A673 (cell line): ENCODE measurements around the gene UTP14C. TPM values are rescaled to one million over a fixed set of nuclear protein-coding genes. Genes with fewer than 3 reads are reported as not detected.
A peak's percentile ranks its signal among the peaks of the same experiment; 100 is the strongest.

Experiments
- Bru-seq: library from RNA; stranded (reverse); fragments of 400-500 nt; gene quantifications from one replicate; lab custom pipeline; 2021; lab: Mats Ljungman, UMichigan
- BruChase-seq, 2 experiments: library from RNA; stranded (reverse); fragments of 400-500 nt; gene quantifications; one replicate each; lab custom pipeline; 2021; lab: Mats Ljungman, UMichigan
- BruUV-seq: library from RNA; stranded (reverse); fragments of 400-500 nt; replicated peaks from 2 replicates; lab custom pipeline; 2021; lab: Mats Ljungman, UMichigan
- CTCF ChIA-PET: fragments of 300-600 bp; sonication (Branson Sonifier 250); formaldehyde crosslinking; loops from one replicate; lab custom pipeline; 2022; ENCODE audit warnings: antibody characterized with exemption; lab: Charles Lee
- POLR2A ChIA-PET: fragments of 300-600 bp; sonication (Branson Sonifier 250); formaldehyde crosslinking; loops from one replicate; lab custom pipeline; 2022; ENCODE audit warnings: antibody characterized with exemption; ENCODE audit not compliant: low non-redundant PET; lab: Charles Lee
- DNase-seq: peaks from one replicate; pipeline ENCODE4 v3.0.0-alpha.2; 2015; ENCODE audit warnings: low spot score
- H3K27ac ChIP-seq: fragments of 200-600 bp; sonication (generic); 2 replicates; pipeline ENCODE4 v1.5.1; 2016; ENCODE audit warnings: mixed run types, low read depth, mild to moderate bottlenecking, mixed read lengths, antibody characterized with exemption, low read length; ENCODE audit not compliant: poor library complexity, severe bottlenecking
- H3K27me3 ChIP-seq: fragments of 200-600 bp; sonication (generic); replicated peaks from 2 replicates; pipeline ENCODE4 v1.6.1; 2017; ENCODE audit warnings: mixed run types, low read depth, mild to moderate bottlenecking, mixed read lengths, antibody characterized with exemption, low read length; ENCODE audit not compliant: insufficient read depth, poor library complexity
- H3K36me3 ChIP-seq: fragments of 200-600 bp; sonication (generic); 2 replicates; pipeline ENCODE4 v1.6.1; 2016; ENCODE audit warnings: mixed run types, mild to moderate bottlenecking, mixed read lengths, antibody characterized with exemption, low read length; ENCODE audit not compliant: insufficient read depth, poor library complexity, severe bottlenecking
- H3K4me1 ChIP-seq: fragments of 200-600 bp; sonication (generic); 2 replicates; pipeline ENCODE4 v1.6.1; 2017; ENCODE audit warnings: mixed run types, mild to moderate bottlenecking, mixed read lengths, antibody characterized with exemption, low read length; ENCODE audit not compliant: insufficient read depth, poor library complexity, severe bottlenecking
- H3K4me3 ChIP-seq: fragments of 200-600 bp; sonication (generic); 2 replicates; pipeline ENCODE4 v1.5.1; 2016; ENCODE audit warnings: low read depth, mixed run types, mild to moderate bottlenecking, mixed read lengths, low read length; ENCODE audit not compliant: poor library complexity, severe bottlenecking
- H3K9me3 ChIP-seq: fragments of 200-600 bp; sonication (generic); 2 replicates; pipeline ENCODE4 v1.6.1; 2016; ENCODE audit warnings: mixed run types, low read depth, mild to moderate bottlenecking, mixed read lengths, antibody characterized with exemption, low read length; ENCODE audit not compliant: poor library complexity, severe bottlenecking
- EZH2 ChIP-seq: fragments of 200-600 bp; sonication (generic); IDR thresholded peaks from 2 replicates; pipeline ENCODE4 v1.6.1; 2017; ENCODE audit warnings: borderline replicate concordance, low read depth, mild to moderate bottlenecking, mixed read lengths, antibody characterized with exemption, low read length; ENCODE audit not compliant: poor library complexity, severe bottlenecking
- intact Hi-C: fragments of 100-400 bp; cut with micrococcal nuclease; formaldehyde crosslinking; loops from one replicate; pipeline ENCODE4 v1.10.0; 2022; ENCODE audit not compliant: unreplicated experiment
- long read RNA-seq: library from polyadenylated mRNA; stranded (forward); transcript quantifications from one replicate; pipeline ENCODE4 v2.0.0, GENCODE V29; 2022
- total RNA-seq: library from RNA; stranded (reverse); gene quantifications from 2 replicates; pipeline ENCODE4 v1.2.3, GENCODE V29; 2021
- TF ChIP-seq, protein P1 (sequence below): fragments of 300-800, 200-600 bp; sonication (generic); conservative IDR thresholded peaks from 2 replicates; pipeline ENCODE4 v1.5.1; 2017; ENCODE audit warnings: low read depth, mild to moderate bottlenecking, antibody characterized with exemption, low read length, moderate library complexity, mixed read lengths

UTP14C gene
- total RNA-seq = 13.0 and 15.2 TPM in 2 replicates
- percentile 80 among the genes with signal in this experiment for Bru-seq, nascent RNA
- BruChase-seq, experiment 1, labeled RNA remaining after a 2-hour chase = percentile 97 among the genes with signal in this experiment
- BruChase-seq, experiment 2, labeled RNA remaining after a 6-hour chase = percentile 96 among the genes with signal in this experiment
- long read RNA-seq, full-length matches to known transcripts = 3 of 9 reads
- long read RNA-seq, partial matches to known transcripts = 0 of 9 reads
- long read RNA-seq, other reads (novel, unspliced or antisense) = 6 of 9 reads

GRCh38 chr13:52024481-52024880 lies at the start of gene UTP14C:
Gene UTP14C, plus strand, starts transcription at chr13:52024691. Its CDS starts 4,114 bp downstream, at chr13:52028805.
- BruUV-seq = no TSS peak
- Histone ChIP-seq H3K36me3 (peaks cover 24% of the 10 kb centered on the region), H3K4me3 (no peak within 1 kb of the TSS), H3K9me3 (no peaks in the 10 kb centered on the region), H3K4me1 (no peaks in the 10 kb centered on the region), H3K27ac (no peak within 1 kb of the TSS), H3K27me3 (no peaks in the 10 kb centered on the region)
- ChIA-PET CTCF (no interaction called here), POLR2A (interaction anchor here (1.0 kb wide), 1 partner anchor 133 kb away, joined by 6 read pairs; no protein-coding TSS in a partner anchor)
- TF ChIP-seq, protein P1, sequence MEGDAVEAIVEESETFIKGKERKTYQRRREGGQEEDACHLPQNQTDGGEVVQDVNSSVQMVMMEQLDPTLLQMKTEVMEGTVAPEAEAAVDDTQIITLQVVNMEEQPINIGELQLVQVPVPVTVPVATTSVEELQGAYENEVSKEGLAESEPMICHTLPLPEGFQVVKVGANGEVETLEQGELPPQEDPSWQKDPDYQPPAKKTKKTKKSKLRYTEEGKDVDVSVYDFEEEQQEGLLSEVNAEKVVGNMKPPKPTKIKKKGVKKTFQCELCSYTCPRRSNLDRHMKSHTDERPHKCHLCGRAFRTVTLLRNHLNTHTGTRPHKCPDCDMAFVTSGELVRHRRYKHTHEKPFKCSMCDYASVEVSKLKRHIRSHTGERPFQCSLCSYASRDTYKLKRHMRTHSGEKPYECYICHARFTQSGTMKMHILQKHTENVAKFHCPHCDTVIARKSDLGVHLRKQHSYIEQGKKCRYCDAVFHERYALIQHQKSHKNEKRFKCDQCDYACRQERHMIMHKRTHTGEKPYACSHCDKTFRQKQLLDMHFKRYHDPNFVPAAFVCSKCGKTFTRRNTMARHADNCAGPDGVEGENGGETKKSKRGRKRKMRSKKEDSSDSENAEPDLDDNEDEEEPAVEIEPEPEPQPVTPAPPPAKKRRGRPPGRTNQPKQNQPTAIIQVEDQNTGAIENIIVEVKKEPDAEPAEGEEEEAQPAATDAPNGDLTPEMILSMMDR = no peak
- no peak for TF ChIP-seq EZH2
- intact Hi-C loops = no loop called here
- DNase-seq = no peak

DNA sequence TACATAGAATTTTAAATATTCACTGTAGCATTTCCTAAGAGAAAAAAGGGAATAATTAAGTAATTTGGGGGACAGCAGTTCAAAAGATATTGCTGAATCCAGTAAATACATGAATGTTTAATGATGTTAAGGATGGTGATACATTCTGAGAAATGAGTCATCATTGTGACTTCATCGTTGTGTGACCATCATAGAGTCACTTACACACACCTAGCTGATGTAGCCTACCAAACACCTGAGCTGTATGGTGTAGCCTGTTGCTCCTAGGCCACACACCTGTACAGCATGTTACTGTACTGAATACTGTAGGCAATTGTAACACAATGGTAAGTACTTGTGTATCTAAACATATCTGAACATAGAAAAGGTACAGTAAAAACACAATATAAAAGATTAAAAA lies 48.1 kb upstream of the UTP14C start:
- no peak for DNase-seq
- no TSS peak for BruUV-seq
- POLR2A ChIA-PET = interaction anchor here (0.6 kb wide), 1 partner anchor 15 kb away, joined by 3 read pairs; no protein-coding TSS in a partner anchor
- TF ChIP-seq EZH2 = no peak
- TF ChIP-seq, protein P1 = no peak
- no peaks in the 10 kb centered on the region for H3K27me3 ChIP-seq
- H3K36me3 ChIP-seq = no peaks in the 10 kb centered on the region
- H3K4me1 ChIP-seq = no peaks in the 10 kb centered on the region
- CTCF ChIA-PET = interaction anchor here (0.9 kb wide), 1 partner anchor 40 kb away, joined by 3 read pairs; no protein-coding TSS in a partner anchor
- intact Hi-C loops = no loop called here
- H3K9me3 ChIP-seq = no peaks in the 10 kb centered on the region
- H3K27ac ChIP-seq = no peak overlapping the region
- H3K4me3 ChIP-seq = no peak overlapping the region

- TF ChIP-seq EZH2 = no peak
- TF ChIP-seq, protein P1 = no peak
- Histone ChIP-seq H3K4me1 (no peaks in the 10 kb centered on the region), H3K27me3 (no peaks in the 10 kb centered on the region), H3K4me3 (no peak overlapping the region), H3K9me3 (no peaks in the 10 kb centered on the region), H3K27ac (no peak overlapping the region), H3K36me3 (no peaks in the 10 kb centered on the region)
- intact Hi-C loops = no loop called here
- CTCF ChIA-PET = interaction anchor here (0.9 kb wide), 1 partner anchor 41 kb away, joined by 3 read pairs; no protein-coding TSS in a partner anchor
- no TSS peak for BruUV-seq
- DNase-seq = no peak
- POLR2A ChIA-PET = interaction anchor here (0.6 to 0.7 kb wide), 2 partner anchors 15 to 148 kb away, joined by 3 to 7 read pairs; no protein-coding TSS in a partner anchor
Measured at GRCh38 chr13:51976890-51977289, 47.6 kb upstream of the UTP14C start.
